ENCODE measurements around the gene MACROD2.

Gene MACROD2

GRCh38 chr20:15060265-15061060, 1065.1 kb downstream of the MACROD2 start:
- H3K4me3 ChIP-seq (ENCODE audit: control insufficient read depth, low read depth, low read length), result no peak overlapping the region
- TF ChIP-seq, protein P1, sequence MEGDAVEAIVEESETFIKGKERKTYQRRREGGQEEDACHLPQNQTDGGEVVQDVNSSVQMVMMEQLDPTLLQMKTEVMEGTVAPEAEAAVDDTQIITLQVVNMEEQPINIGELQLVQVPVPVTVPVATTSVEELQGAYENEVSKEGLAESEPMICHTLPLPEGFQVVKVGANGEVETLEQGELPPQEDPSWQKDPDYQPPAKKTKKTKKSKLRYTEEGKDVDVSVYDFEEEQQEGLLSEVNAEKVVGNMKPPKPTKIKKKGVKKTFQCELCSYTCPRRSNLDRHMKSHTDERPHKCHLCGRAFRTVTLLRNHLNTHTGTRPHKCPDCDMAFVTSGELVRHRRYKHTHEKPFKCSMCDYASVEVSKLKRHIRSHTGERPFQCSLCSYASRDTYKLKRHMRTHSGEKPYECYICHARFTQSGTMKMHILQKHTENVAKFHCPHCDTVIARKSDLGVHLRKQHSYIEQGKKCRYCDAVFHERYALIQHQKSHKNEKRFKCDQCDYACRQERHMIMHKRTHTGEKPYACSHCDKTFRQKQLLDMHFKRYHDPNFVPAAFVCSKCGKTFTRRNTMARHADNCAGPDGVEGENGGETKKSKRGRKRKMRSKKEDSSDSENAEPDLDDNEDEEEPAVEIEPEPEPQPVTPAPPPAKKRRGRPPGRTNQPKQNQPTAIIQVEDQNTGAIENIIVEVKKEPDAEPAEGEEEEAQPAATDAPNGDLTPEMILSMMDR (IDR thresholded peaks at IDR 0.05; ENCODE audit: control insufficient read depth, insufficient read depth, low read depth, low read length, missing control alignments), result no peak

DNA sequence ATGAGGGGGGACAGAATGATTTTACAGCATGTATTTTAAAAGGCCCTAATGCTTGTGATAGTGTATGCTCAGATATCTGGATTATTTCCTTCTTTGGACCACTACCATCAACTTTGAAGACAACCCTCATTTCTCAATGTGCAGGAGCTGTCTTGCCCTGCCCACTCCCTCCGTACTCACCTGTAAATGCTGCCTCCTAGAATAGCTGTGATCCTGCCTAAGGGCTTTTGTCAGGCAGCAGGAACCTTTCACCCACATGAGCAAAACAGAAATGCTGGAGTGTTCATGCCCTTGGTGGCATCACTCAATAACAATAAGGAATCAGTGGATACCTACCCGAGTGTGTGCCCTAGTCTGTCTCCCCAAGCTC, 1065.7 kb downstream of the MACROD2 start:
- no peak for DNase-seq (ENCODE audit: low read depth)
- no peak overlapping the region for H3K4me3 ChIP-seq (ENCODE audit: control insufficient read depth, low read depth, low read length)
- TF ChIP-seq, protein P1 (IDR thresholded peaks at IDR 0.05; ENCODE audit: control insufficient read depth, insufficient read depth, low read depth, low read length, missing control alignments), result no peak

More at GRCh38 chr20:15060265-15061060, 1065.1 kb downstream of the MACROD2 start:
- no peak for DNase-seq (ENCODE audit: low read depth)

GRCh38 chr20:15061955-15062354, 1066.6 kb downstream of the MACROD2 start:
- H3K4me3 ChIP-seq (ENCODE audit: control insufficient read depth, low read depth, low read length), result no peak overlapping the region
- DNase-seq (ENCODE audit: low read depth), result no peak
- TF ChIP-seq, protein P1 (IDR thresholded peaks at IDR 0.05; ENCODE audit: control insufficient read depth, insufficient read depth, low read depth, low read length, missing control alignments), result no peak

GRCh38 chr20:15063081-15063480, 1067.8 kb downstream of the MACROD2 start:
- TF ChIP-seq, protein P1 (IDR thresholded peaks at IDR 0.05; ENCODE audit: control insufficient read depth, insufficient read depth, low read depth, low read length, missing control alignments), result no peak
- no peak for DNase-seq (ENCODE audit: low read depth)
- no peak overlapping the region for H3K4me3 ChIP-seq (ENCODE audit: control insufficient read depth, low read depth, low read length)

- DNase-seq (ENCODE audit: low read depth), result no peak
- no peak overlapping the region for H3K4me3 ChIP-seq (ENCODE audit: control insufficient read depth, low read depth, low read length)
- TF ChIP-seq, protein P1 (IDR thresholded peaks at IDR 0.05; ENCODE audit: control insufficient read depth, insufficient read depth, low read depth, low read length, missing control alignments), result no peak
These were observed 1069.4 kb downstream of the MACROD2 start for GRCh38 chr20:15064741-15065140.

GRCh38 chr20:15065794-15066193, 1070.5 kb downstream of the MACROD2 start:
- no peak for DNase-seq (ENCODE audit: low read depth)
- TF ChIP-seq, protein P1 (IDR thresholded peaks at IDR 0.05; ENCODE audit: control insufficient read depth, insufficient read depth, low read depth, low read length, missing control alignments), result no peak

More at GRCh38 chr20:15065794-15066193, 1070.5 kb downstream of the MACROD2 start:
- no peak overlapping the region for H3K4me3 ChIP-seq (ENCODE audit: control insufficient read depth, low read depth, low read length)
